SK-N-MC (cell line): ENCODE measurements around the gene LOXHD1.

Experiments
- EZH2 ChIP-seq: fragments of 200-600 bp; sonication (generic); IDR thresholded peaks from one replicate; pipeline ENCODE4 v1.6.1; 2017; ENCODE audit warnings: antibody characterized with exemption
- POLR2AphosphoS5 ChIP-seq: IDR thresholded peaks from 2 replicates; pipeline ENCODE4 v1.6.1; 2012; ENCODE audit warnings: mild to moderate bottlenecking, low read depth, low read length, borderline replicate concordance

DNA sequence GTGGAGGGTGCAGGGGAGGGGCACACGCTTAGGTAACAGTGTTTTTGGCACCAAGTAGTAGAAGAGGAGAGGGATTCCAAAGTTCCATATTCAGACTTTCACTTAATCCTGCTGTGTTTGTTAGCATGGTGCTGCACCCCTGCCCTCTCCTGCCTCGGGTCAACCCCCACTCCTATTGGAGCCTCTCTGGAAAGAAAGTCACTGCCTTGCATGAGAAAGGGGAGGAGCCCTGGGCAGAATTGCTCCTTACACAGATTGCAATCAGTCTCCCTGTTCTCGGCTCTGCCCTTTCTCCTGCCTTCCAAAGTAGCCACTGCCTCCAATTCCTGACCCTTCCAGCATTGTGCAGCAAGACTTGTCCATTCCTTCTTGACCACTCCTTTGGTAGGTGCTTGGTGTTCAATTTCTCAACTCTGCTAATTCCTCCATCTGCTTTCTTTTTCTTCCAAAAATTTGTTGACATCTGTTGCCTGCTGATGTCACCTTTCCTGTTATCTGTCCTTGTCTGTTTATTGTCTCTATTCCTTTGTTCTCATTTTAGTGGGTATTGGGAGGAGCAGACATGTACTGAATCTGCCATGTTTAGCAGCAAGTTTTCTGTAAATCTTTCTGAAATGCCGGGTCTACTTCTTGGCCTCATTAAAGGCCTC lies 225.4 kb downstream of the LOXHD1 start:
- TF ChIP-seq EZH2: no peak
- TF ChIP-seq POLR2AphosphoS5: no peak
